GM19240 (cell line): ENCODE data around the gene TUT1.
"Not testable (repeated sequence)": the region's sequence is repeated elsewhere in the genome, so short reads cannot be mapped to it uniquely, and the experiment has no call there.

Experiments used
- DNase-seq: peaks from one replicate; pipeline ENCODE4 v3.0.0; 2011; ENCODE audit warnings: low spot score; ENCODE audit not compliant: insufficient read length

The TUT1 gene

GRCh38 chr11:62605467-62605866 lies 14.1 kb upstream of the TUT1 start:
- no peak for DNase-seq

GRCh38 chr11:62604460-62605120 lies 13.3 kb upstream of the TUT1 start:
- DNase-seq = no peak

GRCh38 chr11:62603776-62604299 lies 12.5 kb upstream of the TUT1 start:
- DNase-seq = no peak

- no peak for DNase-seq
Observed at GRCh38 chr11:62603072-62603408, 11.7 kb upstream of the TUT1 start.

- no peak for DNase-seq
Observed at GRCh38 chr11:62602141-62603071, 11.1 kb upstream of the TUT1 start.

GRCh38 chr11:62601372-62602140 lies 10.2 kb upstream of the TUT1 start, which contains the start of gene MTA2:
TSS of gene MTA2 (minus strand) at chr11:62601865. CDS start at chr11:62601450, 415 bp downstream.
- peak; percentile 86 for DNase-seq

- DNase-seq = no peak
Observed at GRCh38 chr11:62601122-62601371, 9.7 kb upstream of the TUT1 start.

GRCh38 chr11:62600367-62601121 lies 9.2 kb upstream of the TUT1 start:
- DNase-seq = no peak

GRCh38 chr11:62599901-62600300 lies 8.6 kb upstream of the TUT1 start:
- no peak for DNase-seq

- peak; percentile 97 for DNase-seq
Observed at GRCh38 chr11:62599069-62599696, 7.9 kb upstream of the TUT1 start.

- no peak for DNase-seq
Observed at GRCh38 chr11:62595124-62595523, 3.8 kb upstream of the TUT1 start.

GRCh38 chr11:62593434-62594044 lies 2.2 kb upstream of the TUT1 start:
- no peak for DNase-seq

GRCh38 chr11:62592989-62593421 lies 1.7 kb upstream of the TUT1 start:
- no peak for DNase-seq

- DNase-seq = no peak
Observed at GRCh38 chr11:62592146-62592815, 958 bp upstream of the TUT1 start.

- no peak for DNase-seq
Observed at GRCh38 chr11:62588966-62589637, 2.2 kb downstream of the TUT1 start.

GRCh38 chr11:62585356-62585755 lies 6.0 kb downstream of the TUT1 start:
- DNase-seq = not testable (repeated sequence)

- DNase-seq = not testable (repeated sequence)
Observed at GRCh38 chr11:62581735-62582134, 9.6 kb downstream of the TUT1 start.

GRCh38 chr11:62580959-62581715 lies 10.2 kb downstream of the TUT1 start:
- DNase-seq = no peak
